ENCODE measurements around the gene MYH7B. TPM values are rescaled to one million over a fixed set of nuclear protein-coding genes. Genes with fewer than 3 reads are reported as not detected.

MYH7B gene
- total RNA-seq, 1 donor from 2014 or later = 1.2 TPM

DNA sequence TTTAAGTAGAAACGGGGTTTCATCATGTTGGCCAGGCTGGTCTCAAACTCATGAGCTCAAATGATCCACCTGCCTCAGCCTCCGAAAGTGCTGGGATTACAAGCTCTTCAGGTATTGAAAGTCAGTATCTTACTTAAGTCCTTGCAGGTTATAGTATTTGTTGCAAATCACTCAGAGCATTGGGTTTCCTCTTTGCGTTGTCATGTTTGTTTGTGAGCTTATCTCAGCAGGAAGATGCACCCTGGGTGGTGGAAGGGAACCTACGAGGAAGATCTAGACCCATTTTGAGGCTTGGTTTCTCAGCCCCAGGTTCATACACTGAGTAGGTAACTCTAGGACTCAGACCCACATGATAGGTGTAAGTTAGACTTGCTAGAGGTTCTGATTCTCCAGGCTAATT, 18.6 kb downstream of the MYH7B start:
- no peaks in the 10 kb centered on the region for H3K9me3 Mint-ChIP-seq (ENCODE audit: low read depth)
- no peak for DNase-seq (ENCODE audit: low spot score, unreplicated experiment)
- H3K4me3 Mint-ChIP-seq (ENCODE audit: low read depth) = no peak overlapping the region
- no peaks in the 10 kb centered on the region for H3K36me3 Mint-ChIP-seq (ENCODE audit: insufficient read depth)
- H3K27me3 Mint-ChIP-seq = peaks cover 30% of the 10 kb centered on the region
- H3K4me1 Mint-ChIP-seq (ENCODE audit: low read depth) = no peaks in the 10 kb centered on the region
- TF ChIP-seq, protein P1, sequence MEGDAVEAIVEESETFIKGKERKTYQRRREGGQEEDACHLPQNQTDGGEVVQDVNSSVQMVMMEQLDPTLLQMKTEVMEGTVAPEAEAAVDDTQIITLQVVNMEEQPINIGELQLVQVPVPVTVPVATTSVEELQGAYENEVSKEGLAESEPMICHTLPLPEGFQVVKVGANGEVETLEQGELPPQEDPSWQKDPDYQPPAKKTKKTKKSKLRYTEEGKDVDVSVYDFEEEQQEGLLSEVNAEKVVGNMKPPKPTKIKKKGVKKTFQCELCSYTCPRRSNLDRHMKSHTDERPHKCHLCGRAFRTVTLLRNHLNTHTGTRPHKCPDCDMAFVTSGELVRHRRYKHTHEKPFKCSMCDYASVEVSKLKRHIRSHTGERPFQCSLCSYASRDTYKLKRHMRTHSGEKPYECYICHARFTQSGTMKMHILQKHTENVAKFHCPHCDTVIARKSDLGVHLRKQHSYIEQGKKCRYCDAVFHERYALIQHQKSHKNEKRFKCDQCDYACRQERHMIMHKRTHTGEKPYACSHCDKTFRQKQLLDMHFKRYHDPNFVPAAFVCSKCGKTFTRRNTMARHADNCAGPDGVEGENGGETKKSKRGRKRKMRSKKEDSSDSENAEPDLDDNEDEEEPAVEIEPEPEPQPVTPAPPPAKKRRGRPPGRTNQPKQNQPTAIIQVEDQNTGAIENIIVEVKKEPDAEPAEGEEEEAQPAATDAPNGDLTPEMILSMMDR (IDR thresholded peaks at IDR 0.05; ENCODE audit: unreplicated experiment) = no peak
- no peak overlapping the region for H3K27ac Mint-ChIP-seq

DNA sequence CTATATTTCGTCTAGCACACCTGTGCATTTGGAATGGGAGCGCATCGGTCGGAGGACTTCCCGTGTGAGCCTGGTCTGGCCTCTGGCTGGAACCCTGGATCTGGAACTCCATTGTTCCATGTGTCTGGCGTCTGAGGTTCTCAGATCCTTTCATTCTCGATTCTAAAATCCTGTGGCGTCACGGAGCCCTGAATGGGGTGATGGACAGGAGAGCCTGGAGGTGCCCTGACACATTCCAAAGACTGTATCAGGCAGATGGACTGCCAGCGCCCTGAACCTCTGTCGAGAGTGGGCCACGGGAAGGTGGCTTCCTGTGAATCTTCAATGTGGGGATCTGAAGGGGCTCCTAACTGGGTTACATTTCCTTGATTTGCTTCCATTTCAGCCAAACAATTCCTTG, 20.6 kb downstream of the MYH7B start:
- H3K27me3 Mint-ChIP-seq = peaks cover 30% of the 10 kb centered on the region

DNA sequence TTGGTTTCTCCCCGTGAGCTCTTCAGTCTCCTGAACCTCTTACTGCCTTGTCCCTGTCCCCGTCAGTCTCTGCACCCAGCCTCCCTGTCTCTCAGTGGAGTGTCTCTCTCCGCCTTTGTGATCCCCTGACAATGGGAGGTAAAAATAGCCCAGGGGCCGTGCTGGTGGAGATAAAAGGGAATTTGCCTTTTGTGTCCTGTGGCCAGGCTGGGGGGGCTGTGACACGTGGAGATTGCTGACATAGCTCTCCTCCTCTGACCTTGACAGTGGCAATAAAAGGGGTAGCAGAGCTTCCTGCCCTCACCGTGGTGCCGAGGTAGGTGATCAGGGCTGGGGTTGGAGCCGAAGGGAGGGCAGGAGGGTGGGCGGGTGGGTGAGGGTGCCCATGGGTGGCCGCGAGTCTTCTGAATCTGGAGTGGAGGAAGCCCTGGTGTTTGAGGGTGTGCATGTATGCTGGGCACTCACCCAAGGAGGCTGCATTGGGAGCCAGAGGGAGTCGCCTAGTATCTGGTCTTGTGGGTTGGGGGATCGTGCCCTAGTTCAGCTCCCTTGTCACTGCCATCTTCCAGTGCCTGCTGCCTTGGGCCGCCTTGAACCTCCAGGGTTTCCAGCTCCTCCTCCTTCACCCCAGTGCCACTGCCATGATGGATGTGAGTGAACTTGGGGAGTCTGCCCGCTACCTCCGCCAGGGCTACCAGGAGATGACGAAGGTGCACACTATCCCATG, 21.9 kb downstream of the MYH7B start:
- no peak overlapping the region for H3K27ac Mint-ChIP-seq
- no peak for DNase-seq (ENCODE audit: low spot score, unreplicated experiment)
- TF ChIP-seq, protein P1 (IDR thresholded peaks at IDR 0.05; ENCODE audit: unreplicated experiment) = no peak
- H3K9me3 Mint-ChIP-seq (ENCODE audit: low read depth) = no peaks in the 10 kb centered on the region
- no peaks in the 10 kb centered on the region for H3K36me3 Mint-ChIP-seq (ENCODE audit: insufficient read depth)
- no peaks in the 10 kb centered on the region for H3K4me1 Mint-ChIP-seq (ENCODE audit: low read depth)
- peaks cover 25% of the 10 kb centered on the region for H3K27me3 Mint-ChIP-seq
- no peak overlapping the region for H3K4me3 Mint-ChIP-seq (ENCODE audit: low read depth)

More for the DNA sequence above, 20.6 kb downstream of the MYH7B start:
- Mint-ChIP-seq H3K36me3 (ENCODE audit: insufficient read depth) (no peaks in the 10 kb centered on the region), H3K27ac (no peak overlapping the region), H3K4me1 (ENCODE audit: low read depth) (no peaks in the 10 kb centered on the region), H3K4me3 (ENCODE audit: low read depth) (no peak overlapping the region), H3K9me3 (ENCODE audit: low read depth) (no peaks in the 10 kb centered on the region)
- TF ChIP-seq, protein P1 (IDR thresholded peaks at IDR 0.05; ENCODE audit: unreplicated experiment) = no peak
- no peak for DNase-seq (ENCODE audit: low spot score, unreplicated experiment)

DNA sequence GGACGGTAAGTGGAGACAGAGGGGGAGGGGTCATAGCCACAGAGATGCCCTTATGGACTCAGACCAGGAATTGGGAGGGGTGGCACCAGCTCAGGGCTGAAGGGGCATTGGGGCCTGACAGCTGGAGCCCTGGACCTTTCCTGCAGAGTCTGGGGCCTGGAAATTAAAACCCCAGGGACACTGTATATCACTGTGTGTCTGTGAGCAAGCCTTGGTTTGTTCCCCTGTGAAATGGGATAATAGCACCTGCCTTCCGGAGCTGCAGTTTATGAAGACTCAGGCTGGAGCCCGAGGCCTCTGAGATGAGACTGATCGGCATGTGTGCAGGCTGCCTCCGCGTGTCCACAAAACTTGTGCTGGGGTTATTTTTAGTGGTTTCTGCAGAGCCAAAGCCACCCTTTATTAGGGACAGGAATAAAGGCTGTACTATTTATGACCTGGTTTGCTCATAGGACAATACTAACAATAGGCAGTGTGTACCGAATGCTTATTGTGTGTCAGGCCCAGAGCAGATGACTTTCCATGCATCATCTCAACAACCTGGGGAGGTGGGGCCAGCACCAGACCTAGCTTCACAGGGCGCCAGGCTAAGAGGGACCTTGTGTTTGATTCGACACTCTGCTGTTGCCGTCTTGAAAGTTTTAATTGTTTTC, 22.6 kb downstream of the MYH7B start:
- H3K4me3 Mint-ChIP-seq (ENCODE audit: low read depth) = no peak overlapping the region
- peaks cover under 1% of the 10 kb centered on the region for H3K4me1 Mint-ChIP-seq (ENCODE audit: low read depth)
- H3K36me3 Mint-ChIP-seq (ENCODE audit: insufficient read depth) = no peaks in the 10 kb centered on the region

More for the DNA sequence above, 22.6 kb downstream of the MYH7B start:
- H3K27me3 Mint-ChIP-seq = peaks cover 27% of the 10 kb centered on the region
- H3K27ac Mint-ChIP-seq = no peak overlapping the region
- no peaks in the 10 kb centered on the region for H3K9me3 Mint-ChIP-seq (ENCODE audit: low read depth)
- DNase-seq (ENCODE audit: low spot score, unreplicated experiment) = no peak
- TF ChIP-seq, protein P1 (IDR thresholded peaks at IDR 0.05; ENCODE audit: unreplicated experiment) = no peak
